Raji (cell line): ENCODE results near the gene AGAP1.

ENCODE experiments used
- POLR2A ChIP-seq: IDR thresholded peaks from 2 replicates; pipeline ENCODE4 v1.6.1; 2011; ENCODE audit warnings: low read depth, low read length, control low read depth; ENCODE audit not compliant: insufficient read depth

AGAP1 gene

GRCh38 chr2:235806986-235807750 is 313.3 kb downstream of the AGAP1 start:
- TF ChIP-seq POLR2A: no peak

DNA sequence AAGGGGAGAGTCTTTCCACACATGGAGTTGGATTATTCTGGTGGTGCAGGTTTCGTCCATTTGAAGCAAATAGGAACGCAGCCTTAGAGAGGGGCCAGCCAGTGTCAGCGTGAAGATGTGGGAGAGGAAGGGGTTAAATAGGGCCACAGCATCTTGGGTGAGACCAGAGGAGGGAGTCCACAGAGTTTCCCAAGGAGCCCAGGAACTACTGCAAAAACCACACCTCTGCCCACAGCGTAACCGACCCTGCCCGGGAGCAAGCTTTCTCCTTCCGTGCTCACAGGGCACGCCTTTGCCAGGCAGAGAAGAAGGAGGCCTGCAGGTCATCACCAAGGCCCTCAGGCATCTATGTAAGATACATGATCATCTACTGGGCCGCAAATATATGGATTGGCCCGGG is 314.5 kb downstream of the AGAP1 start:
- TF ChIP-seq POLR2A: no peak

- TF ChIP-seq POLR2A: no peak
These were observed 316.4 kb downstream of the AGAP1 start for GRCh38 chr2:235810252-235810651.

- no peak for TF ChIP-seq POLR2A
These were observed 317.0 kb downstream of the AGAP1 start for GRCh38 chr2:235810846-235811245.

- no peak for TF ChIP-seq POLR2A
These were observed 317.8 kb downstream of the AGAP1 start for GRCh38 chr2:235811446-235812184.

GRCh38 chr2:235812185-235812665 is 318.4 kb downstream of the AGAP1 start:
- no peak for TF ChIP-seq POLR2A

DNA sequence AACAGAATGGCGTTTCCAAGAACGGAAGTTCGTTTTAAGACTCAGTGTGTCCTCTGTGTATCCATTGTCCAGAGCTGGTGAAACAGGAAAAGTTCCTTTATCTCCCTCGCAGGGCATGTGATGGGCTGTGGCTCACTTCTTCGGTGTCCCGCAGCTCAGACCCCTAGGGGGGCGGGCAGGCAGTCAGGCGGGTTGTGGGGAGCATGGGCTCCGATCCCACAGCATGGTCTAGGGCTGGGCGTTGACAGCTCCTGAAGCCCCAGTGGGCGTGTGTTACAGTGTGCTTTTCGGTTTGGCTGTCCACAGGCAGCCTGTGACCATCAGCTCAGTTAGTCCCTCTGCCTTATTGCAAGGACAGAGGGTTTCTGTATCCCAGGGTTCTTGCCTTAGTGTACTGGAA is 319.6 kb downstream of the AGAP1 start:
- no peak for TF ChIP-seq POLR2A

DNA sequence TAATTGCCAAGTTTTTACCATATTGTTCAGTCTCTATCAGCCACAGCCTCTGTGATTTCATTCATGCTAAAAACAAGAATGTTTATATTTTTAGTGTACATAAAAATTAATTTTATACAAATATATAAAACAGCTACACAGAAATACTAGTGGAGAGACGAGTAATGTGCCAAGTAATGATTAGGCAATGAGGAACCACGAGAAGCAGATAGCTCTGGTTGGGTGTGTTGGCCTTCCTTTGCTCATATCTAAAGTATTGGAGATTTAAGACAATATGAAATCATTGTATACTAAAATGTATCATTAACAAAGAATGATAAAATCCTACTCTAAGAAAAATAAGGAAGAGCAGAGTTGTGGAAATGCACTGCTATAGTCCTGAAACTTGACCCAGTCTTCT is 326.7 kb downstream of the AGAP1 start:
- TF ChIP-seq POLR2A: no peak

DNA sequence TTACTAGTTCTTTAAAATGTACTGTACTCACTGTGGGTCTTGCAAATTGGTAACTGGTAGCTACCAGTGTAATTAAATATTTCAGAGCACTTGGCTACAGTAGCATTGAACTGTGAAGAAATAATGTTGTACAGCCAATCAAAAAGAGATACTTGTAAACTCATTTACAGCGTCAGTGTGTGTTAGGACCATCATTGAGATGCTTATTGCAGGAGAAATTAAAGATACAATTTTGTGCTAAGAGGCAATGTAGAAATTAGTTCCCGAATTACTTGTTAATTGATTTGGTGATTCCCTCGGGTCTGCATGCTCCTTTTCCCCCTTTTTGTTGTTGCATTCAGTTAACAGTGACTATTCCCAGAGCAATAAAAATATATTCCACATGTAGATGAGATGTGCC is 330.5 kb downstream of the AGAP1 start:
- TF ChIP-seq POLR2A: no peak

DNA sequence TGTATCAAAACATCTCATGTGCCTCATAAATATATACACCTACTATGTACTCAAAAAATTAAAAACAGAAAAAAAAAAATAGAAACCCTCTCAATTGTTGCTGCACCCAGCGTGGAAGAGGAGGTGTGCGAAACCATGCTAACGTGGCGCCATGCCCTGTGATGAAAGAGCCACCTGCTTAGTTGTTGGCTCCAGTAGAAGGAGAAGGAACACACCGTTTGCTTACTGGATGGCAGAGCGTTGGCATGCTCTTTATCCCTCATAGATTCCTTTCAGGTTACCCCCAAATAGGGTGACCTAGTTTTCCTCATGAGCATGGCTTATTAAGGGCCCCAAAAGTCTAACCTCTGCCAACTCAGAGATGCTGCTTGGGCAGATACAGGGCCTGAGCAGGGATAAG is 332.1 kb downstream of the AGAP1 start:
- TF ChIP-seq POLR2A: no peak

DNA sequence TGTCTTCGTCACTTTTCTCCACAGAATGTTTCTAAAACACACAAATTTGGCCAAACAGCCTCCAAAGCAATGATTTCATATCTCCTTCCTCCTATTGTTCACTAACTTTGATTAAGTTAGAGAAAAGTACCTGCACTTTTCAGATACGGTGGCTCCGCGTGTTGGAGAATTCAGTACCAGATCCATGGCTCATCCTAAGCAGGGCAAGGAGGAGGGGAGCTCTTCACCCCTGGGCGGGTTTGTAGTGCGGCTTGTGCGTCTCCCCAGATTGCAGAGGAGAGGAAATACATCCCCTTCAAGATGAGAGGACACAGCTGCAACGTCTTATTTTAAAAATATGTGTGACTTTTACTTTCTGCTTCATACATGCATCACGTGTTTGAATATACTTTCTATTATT is 333.0 kb downstream of the AGAP1 start:
- TF ChIP-seq POLR2A: no peak

- TF ChIP-seq POLR2A: no peak
These were observed 333.7 kb downstream of the AGAP1 start for GRCh38 chr2:235827585-235827992.

DNA sequence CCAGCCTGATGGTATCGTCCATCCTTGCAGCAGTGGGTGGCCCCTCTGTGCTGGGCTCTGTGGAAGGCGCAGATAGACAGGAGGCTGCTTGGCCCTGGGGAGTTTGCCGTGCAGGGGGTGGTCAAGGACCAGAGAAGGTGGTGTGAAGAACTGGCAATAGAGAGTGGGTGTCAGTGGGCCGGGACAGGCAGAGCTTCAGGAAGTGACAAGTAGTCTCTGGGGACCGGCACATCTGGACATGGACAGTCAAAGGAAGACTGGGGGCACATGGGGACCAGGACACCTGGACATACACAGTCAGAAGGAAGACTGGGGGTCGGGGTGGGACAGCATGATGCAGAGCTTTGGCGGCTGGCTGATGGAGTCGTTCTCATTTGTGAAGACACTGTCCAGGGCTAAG is 335.9 kb downstream of the AGAP1 start:
- no peak for TF ChIP-seq POLR2A

GRCh38 chr2:235831755-235832154 is 337.9 kb downstream of the AGAP1 start:
- no peak for TF ChIP-seq POLR2A

DNA sequence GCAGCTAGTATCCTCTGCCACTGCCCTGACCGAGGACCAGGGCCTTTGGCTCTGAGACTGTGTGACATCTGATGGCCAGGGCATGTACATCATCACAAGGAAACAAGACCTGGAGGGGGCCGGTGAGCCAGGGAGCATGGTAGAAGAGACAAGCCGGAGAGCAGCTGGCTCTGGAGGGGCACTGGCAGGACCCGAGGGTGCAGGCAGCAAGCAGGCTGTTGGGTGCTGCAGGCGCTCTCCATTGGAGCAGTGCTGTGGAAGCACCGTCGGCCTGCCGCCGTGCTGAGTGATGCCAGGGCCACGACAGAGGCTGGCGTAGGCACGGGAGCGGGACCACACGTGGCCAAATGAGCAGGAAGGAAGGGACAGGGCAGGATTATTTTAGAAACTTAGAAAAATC is 339.1 kb downstream of the AGAP1 start:
- TF ChIP-seq POLR2A: no peak

DNA sequence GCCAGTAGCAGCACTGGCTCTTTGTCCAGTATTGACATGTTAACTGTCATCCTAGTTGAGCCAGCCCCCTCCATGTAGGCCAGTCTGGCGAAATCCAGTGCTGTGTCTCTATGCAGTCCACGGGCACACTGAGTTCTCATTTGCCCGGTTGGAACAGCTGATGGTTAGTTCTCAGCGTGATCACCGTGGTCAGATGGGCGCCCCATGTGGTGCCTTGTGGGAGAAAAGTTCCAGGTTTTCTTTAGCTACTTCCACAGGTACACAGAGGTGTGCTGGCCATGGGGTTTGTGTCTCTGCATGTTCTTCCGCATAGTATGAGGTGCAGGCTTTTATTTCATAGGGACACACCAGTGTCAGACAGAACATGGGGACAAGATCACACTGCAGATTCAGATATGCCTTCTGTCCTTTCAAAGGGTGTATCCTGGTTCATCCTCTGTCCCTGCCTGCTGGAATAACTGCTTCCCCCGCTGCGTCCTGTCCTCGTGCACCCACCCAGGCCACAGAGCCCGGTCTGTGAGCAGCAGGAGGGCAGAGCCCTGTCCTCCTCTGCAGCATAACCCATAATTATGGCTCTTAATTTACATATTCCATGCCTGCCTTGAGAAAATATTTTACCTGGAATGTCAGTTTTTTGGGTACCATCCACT is 340.3 kb downstream of the AGAP1 start:
- TF ChIP-seq POLR2A: no peak

DNA sequence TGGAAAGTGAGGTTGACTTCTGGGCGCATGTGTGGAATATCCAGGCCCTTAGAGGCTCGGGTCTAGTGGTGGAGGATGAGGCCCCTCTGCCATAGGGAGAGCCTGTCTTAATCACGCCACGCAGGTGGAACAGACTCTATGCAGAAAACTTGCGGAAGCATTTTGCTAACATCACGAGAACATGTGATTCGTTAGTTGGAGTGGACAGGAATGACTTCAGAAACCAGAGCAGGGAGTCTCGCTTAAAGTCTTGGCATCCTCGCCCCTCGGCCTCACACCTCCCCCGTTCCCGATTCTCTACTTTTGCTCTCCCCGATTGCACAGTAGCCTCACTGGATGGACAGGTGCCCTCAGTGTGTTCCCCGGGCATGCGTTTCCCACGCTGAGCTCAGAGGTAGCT is 340.9 kb downstream of the AGAP1 start:
- TF ChIP-seq POLR2A: no peak

DNA sequence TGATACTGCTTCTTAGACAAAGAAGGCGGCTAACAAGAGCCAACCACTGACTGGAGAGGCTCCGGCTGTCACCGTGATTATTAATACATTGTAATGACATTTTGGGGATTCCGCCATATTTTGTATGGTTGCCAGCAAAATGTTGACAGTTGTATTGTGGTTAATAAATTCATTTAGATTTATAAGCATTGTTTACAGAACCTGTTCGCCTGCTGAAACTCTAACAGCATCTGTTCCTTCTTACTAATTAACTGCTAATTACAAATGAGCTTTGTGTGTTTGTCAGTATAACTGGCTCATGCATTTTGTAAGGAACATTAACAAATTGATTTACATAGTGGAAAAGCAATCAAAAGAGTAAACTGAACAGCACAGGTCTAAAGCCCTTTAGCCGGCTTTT is 342.0 kb downstream of the AGAP1 start:
- no peak for TF ChIP-seq POLR2A
